HG03159 (cell line): ENCODE measurements around the gene RPN1.
"Not testable (repeated sequence)": the region's sequence is repeated elsewhere in the genome, so short reads cannot be mapped to it uniquely, and the experiment has no call there.

Experiments used
- ATAC-seq: cut with Tn5 transposase; IDR thresholded peaks from one replicate; pipeline ENCODE4 v1.9.1; 2021; ENCODE audit warnings: mild to moderate bottlenecking, moderate library complexity; ENCODE audit not compliant: unreplicated experiment

RPN1 gene

DNA sequence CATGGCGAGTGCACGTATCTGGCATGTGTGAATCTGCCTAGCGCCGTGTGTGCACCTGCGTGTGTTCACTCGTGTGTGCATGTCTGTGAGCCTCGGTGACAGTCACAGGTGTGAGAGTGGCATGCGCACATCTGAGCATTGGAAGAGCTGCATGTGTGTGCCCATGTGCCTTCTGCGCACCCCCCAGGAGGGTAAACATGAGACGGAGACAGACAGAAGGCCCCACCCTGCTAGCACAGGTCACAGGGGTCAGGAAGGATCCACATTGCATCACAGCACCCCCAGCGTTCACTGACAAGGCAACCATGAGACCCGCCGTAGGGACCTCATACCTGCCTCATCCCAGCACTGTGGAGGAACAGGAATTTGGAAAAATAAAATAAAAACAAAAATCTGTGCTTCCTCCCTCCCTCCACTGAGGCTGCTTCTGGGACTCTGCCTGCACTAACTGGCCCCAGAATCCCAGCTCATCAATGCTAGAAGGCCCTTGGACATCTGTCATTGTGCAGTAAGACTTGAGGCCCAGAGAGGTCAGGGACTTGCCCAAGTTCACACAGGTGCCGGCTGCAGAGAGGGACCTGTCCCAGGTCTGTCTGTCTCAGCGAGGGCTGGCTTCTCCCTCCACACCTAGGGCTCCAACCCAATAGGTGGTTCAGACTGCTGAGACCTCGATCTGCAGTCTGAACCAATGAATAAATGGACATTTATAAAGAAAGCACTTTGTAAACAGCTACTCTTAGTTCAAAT, 37.4 kb downstream of the RPN1 start:
- ATAC-seq: no peak

DNA sequence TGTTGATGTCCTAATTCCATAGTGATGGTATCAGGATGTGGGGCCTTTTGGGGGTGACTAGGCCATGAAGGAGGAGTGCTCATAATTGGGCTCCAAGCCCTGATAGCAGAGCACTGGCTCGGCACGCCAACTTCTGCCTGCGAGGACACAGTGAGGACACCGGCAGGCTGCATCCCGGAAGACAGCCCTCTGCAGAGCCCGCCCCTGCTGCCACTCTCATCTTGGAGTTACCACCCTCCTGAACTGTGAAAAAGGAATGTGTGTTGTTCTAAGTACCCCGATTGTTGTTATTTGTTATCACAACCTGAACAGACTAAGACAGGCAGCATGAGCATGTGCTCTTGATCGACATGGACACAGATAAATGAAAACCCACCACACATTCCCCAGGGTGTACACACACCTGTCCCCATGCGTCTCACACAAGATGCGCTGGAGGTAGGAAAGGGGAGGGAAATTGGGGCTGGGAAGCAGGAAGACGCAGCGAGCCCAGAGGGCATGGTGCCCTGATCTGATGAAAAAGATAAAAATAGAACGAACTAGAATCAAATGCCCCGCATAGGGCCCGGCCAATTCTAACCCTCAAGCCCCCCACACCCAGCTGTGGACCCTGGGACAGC, 40.1 kb downstream of the RPN1 start:
- ATAC-seq: no peak

DNA sequence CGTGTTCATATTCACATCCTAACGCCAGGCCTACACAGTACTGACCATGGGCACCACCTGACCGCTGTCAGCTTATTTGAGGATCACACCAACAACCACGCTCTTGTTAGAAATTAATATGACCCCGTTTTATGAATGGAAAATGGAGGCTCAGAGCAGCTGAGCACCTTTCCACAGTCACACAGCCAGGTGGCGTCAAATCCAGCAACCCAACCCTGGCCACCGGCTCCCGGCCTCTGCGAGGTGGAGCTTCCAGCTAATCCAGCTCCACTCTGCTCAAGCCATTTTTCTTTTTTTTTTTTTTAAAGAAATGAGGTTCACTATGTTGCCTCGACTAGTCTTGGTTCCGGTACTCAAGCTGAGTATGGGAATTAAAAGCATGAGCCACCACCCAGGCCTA, 41.3 kb downstream of the RPN1 start:
- ATAC-seq: no peak

DNA sequence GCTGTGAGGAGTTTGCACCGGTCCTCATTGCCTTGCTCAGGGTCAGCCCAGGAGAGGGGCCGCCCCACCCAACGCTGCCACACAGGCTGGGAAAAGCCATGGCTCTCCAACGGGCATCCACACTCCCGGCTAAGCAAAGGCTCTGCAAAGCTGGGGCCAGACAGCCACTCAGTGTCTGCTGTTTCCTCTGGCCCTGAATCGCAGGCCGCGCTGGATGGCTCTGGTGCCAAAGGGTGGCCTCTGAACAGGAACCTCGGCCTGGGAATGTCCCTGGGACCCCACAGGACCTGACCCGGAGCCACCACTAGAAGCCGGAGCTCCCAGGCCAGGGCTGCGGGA, 42.9 kb downstream of the RPN1 start:
- ATAC-seq: no peak

DNA sequence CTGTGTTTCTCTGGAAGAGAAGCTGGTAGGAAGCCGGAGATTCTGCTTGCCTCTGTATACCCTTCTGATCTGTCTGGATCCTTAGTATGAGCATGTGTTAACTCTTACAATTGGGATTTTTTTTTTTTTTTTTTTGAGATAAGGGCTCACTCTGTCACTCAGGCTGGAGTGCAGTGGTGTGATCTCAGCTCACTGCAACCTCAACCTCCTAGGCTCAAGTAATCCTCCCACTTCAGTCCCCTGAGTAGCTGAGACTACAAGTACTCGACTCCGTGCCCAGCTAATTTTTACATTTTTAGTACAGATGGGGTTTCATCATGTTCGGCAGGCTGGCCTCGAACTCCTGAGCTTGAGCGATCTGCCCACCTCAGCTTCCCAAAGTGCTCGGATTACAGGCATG, 44.5 kb downstream of the RPN1 start:
- no peak for ATAC-seq

DNA sequence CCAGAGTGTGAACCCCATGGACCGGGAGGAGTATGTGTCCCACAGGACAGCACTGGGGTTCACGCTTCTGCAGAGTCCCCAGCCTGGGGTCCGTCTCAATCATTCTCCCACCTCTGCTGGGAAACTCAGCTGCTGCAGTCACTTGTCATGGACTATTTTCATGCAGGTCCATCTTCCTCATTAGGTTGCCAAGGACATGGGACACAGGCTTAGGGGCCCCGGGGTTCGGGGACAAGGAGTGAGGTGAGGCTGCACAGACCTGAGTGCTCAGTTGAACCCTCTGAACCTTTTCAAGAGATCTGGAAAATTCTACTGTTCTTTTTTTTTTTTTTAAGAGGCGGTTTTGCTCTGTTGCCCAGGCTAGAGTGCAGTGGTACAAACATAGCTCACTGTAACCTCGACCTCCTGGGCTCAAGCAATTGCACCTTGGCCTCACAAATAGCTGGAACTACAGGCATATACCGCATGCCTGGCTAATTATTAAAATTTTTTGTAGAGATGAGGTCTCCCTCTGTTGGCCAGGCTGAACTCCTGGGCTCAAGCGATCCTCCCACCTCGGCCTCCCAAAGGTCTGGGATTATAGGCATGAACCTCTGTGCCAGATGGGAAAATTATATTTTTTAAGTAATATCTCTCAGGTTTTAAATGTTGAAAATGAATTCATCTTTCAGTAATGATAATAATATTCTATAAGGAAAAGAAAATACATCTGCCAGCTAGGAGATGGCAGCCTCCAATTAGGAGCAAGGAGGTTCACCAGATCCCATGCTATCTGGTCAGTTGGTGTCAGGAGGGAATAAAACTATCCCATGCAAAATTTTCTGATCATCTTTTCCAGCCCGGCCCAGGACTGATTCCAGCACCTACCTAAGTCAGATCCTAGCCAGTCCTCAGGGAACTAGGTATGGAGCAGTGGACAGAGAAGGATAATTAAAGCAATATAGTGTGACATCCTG, 45.2 kb downstream of the RPN1 start:
- ATAC-seq: no peak

DNA sequence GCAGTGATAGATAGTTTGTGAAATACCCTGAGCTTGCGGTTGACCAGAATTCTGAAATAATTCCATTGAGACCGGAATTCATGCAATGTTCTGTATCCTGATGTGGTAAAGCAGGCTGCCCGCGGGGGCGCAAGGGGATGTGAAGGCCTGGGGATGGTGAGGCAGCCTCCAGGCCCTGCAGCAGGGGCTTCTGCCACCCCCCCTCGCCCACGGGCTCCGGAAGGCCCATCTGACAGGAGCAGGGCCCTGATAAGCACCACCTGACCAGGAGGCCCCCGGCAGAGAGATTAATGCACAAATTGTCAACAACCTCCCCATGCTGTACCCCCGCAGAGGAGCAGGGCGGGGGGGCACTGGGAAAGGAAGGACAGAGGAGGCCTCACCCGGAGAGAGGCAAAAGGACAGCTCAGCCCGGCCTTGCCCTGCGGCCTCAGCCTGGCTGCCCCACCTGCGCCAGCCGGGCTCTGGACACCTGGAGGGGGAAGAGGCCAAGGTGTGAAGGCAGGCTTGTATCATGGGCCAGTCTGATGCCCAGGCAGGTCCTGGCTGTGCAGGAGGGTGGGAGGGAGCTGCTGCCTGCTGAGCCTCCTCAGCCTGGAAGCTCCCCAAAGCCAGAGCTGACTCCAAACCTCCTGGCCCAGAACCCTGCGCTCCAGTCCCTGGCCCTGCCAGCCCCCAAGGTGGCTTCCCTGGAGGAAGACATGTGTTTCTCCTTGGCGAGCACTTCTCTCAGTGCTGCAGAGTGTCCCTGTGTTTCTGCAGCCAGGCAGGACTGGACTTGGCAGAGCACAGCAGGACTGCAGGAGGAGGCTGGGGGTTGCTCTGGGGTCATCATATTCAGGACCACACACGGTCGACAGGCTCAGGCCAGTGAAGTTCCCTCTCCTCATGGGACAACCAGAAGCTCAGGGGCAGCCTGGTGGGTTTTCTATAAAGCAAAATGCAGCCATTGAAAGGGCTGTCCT, 46.5 kb downstream of the RPN1 start:
- no peak for ATAC-seq

DNA sequence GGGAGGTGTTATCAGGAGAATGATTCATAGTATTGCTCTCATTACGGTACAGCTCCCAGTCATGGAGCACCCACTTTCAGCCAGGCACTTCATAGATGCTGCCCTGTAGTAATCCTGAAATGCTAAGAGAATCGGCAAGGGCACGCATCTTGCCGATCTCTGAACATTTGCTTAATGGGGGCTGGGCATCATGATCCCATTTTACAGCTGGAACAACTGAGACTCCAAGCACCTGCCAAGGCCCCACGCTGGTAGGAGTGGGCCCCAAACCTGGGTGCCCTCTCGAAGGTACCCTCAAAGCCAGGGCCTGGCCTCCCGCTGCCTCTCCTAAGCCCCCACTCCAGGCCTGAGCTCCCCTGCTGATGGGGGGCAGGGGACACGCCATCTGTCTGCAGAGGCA, 47.3 kb downstream of the RPN1 start:
- ATAC-seq: no peak

DNA sequence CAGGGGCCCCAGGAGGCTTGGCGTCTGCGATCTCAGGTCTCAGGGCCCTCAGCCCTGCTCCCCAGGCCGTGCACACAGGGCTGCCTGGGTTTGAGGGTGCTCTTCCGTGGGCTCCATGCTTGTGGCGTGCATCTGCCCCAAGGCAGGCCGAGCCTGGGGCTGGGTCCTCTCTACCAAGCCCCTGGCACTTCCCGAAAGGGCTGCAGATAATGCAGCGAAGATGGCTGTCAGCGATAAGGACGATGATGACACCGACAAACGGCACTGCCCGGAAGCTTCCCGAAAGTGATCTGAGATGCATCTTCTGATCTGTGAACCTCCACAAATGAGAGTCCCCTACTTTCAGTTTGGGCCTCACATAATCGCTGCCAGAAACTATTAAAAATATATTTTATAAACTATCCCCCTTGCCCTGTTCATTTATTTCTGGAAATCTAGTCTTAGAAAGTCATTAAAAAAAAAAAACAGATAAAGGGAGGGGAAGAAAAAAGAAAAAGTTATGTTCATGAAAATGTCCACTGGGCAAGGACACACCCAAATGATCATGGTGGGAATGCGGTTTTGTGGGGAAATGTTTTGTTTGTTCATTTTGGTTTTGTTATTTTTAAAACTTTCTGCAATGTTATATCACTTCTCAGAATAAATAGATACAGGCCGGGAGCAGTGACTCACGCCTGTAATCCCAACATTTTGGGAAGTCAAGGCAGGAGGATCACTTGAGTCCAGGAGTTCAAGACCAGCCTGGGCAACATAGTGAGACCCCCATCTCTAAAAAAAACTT, 51.5 kb downstream of the RPN1 start:
- no peak for ATAC-seq

DNA sequence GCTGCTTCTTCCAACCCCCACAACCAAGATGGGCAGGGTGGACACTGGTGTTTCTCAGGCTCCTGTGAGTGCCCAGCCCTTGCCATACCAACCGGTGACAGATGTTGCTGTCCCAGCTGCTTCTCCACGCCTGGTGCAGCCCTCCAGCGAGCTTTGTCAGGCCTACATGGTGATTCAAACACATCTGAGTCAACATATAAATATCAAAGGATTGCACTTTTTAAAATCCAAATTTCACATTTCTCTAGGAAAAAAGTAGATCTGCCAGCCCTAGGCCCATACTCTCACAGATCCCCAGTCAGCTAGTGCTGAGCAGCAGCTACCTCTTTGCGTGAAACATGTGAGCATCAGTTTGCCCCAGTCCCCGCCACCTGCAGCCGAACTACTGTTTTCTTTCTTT, 52.7 kb downstream of the RPN1 start:
- ATAC-seq: no peak

DNA sequence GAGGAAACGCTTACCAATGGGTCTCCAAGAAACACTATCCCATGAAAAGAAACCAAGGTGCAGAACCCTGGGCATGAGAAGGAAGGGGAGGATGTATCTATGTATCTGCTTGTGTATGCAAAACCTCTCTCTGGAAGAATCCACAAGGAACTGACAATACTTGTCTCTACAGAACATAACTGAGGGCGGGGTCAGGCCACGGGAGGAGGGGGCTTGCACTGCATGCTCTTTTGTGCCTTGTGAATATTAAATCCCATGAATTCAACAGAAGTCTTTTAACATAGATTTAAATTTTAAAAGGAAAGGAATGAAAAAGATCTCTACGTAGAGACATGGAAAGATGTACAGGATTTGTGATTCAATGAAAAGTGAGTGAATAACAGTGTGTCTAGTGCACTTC, 57.8 kb downstream of the RPN1 start:
- ATAC-seq: no peak

DNA sequence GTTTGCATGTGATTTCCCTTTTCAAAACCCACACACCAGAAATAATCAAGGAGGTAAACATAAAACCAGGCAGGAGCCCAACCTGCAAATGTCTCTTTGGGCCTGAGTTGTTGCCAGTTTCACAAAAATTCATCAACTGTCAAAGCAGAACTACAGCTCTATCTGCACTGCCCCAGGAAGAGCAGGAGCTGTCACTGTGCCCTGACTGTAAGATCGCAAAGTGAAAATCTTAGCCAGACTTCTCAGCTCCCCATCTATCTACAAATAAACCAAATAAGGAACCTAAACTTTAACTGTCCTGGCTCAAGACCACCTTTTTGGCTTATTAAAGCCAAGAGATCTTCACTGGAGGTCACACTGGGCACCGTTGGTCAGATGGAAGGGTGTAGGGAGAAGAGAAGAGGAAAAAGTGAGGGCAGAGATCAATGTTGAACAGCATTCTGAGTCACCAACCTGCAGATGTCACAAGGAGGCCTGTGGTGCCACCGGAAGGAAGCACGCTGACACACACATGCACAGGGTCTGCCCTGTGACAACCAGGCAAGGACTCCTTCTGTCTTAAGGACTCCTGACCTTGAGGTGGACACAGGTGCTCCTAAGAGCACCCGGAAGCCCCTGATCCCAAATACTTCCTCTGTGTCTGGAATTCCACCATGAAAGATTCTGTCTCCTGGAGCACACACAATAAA, 58.7 kb downstream of the RPN1 start:
- no peak for ATAC-seq

DNA sequence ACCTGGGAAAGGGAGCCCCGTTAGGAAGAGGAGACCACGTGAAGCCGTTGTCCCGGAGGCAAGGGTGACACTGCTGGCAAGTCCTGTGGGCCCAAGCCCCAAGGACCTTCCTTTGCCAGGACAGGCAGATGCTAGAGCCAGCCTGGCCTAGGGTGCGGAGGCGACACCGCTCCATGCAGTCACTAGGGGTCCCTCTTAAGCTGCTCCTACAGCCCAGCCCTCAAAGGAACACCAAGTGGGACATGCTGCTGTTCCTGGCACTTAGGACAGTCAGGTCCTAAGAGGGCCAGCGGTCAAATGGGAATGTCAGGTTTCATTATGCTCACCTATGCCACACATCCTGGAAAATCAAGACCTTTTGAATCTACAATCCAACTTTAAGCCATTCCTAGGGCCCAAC, 59.7 kb downstream of the RPN1 start:
- ATAC-seq: no peak

DNA sequence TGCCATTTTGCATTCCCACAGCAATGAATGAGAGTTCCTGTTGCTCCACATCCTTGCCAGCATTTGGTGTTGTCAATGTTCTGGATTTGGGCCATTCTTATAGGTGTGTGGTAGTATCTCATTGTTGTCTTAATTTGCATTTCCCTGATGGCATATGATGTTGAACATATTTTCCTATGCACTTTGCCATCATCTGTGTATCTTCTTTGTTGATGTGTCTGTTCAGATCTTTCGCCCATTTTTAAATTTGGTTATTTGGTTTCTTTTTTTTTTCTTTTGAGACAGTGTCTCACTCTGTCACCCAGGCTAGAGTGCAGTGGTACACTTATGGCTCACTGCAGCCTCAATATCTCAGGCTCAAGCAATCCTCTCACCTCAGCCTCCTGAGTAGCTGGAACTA, 60.6 kb downstream of the RPN1 start:
- ATAC-seq: not testable (repeated sequence)

DNA sequence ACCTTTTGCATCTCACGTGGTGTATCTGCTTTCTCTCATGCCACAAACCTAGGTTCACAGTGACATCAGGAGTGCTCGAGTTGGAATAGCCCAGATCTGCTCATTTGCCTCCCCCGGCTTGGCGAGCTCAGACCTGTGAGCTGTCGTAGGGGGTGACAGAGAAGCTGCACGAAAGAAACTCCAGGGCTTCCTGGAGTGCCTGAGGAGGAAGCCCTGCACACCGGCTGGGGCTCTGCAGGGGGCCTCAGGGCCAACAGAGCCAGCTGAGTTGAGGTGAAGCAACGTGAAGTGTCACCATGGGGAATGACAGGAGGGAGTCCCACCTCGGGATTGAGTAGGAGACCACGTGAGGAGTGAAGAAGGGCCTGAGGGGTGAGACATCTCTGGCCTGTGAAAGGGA, 62.5 kb downstream of the RPN1 start:
- ATAC-seq: no peak

DNA sequence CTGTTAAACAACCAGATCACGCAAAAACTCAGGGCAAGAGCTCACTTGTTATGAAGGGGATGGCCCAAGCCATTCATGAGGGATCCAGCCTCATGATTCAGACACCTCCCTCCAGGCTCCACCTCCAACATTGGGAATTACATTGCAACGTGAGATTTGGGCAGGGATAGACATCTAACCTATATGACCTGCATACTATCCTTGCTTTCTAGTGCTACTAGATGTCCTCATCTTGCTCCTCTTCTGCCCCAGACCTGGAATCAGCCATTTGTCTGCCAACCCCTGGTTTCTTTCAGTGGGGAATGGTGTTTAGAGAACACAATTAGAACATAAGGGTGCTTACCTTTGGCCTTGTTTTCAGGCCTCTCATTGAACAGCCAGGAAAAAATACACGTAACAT, 63.2 kb downstream of the RPN1 start:
- ATAC-seq: no peak

DNA sequence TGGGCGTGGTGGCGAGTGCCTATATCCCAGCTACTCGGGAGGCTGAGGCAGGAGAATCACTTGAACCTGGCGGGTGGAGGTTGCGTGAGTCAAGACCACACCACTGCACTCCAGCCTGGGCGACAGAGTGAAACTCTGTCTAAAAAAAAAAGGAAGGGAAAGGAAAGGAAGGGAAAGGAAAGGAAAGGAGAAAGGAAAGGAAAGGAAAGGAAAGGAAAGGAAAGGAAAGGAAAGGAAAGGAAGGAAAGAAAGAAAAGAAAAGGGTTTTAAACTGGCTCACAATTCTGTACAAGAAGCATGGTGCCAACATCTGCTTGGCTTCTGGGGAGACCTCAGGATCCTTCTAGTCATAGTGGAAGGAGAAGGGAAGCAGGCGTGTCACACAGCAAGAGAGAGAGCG, 63.7 kb downstream of the RPN1 start:
- ATAC-seq: not testable (repeated sequence)

DNA sequence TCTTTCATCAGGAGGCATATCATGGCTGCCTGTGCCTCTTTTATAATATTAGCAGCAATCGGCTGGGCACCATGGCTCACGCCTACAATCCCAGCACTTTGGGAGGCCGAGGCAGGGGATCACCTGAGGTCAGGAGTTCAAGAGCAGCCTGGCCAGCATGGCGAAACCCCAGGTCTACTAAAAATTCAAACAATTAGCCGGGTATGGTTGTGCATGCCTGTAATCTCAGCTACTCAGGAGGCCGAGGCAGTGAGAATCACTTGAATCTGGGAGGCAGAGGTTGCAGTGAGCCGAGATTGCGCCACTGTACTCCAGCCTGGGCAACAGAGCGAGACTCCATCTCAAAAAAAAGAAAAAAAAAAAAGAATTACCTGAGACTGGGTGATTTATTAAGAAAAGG, 64.2 kb downstream of the RPN1 start:
- not testable (repeated sequence) for ATAC-seq

DNA sequence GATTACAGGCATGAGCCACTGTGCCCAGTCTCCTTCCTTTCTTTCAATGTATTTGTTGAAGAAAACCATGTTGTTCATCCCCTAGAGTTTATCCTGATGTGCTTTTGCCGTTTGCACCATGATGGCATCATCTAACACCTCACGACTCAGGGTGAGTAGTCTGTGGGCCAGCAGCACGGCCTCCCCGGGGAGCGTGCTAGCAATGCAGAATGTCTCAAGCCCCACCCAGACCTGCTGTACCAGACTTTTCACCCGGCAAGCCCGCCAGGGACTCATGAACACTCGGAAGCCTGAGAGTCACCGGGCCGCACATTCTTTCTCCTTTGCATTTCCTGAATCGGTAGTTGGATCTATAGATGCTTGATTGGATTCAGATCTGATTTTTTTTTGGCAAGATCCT, 64.6 kb downstream of the RPN1 start:
- ATAC-seq: no peak
